Measurements from ENCODE around the gene SMU1.

Gene SMU1

DNA sequence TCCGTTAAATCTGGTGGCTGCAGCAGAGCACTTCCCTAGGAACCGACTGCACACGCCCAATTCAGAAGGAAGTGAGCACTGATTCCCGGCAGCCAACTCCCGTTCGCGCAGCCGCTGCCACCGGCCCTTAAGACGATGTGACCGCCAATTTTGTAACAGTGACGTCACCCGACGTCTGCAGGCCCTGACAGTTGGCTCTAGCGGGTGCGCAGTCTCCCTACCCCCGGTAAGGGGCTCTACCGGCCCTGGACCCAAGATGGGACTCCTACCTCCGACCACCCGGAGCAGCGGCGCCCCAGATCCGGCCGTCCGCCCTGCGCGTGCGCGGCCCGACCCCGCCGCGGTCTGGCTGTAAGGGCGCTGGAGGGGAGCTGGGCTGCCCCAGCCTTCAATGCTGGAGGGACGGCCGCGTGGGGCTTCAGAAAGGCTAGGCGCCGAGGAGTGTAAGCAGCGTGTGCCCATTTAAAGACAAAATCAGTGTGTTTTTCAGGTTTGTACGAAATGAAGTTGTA, 32.3 kb downstream of the SMU1 start:
- DNase-seq (ENCODE audit: low spot score), result peak; percentile 83
- TF ChIP-seq, protein P1, sequence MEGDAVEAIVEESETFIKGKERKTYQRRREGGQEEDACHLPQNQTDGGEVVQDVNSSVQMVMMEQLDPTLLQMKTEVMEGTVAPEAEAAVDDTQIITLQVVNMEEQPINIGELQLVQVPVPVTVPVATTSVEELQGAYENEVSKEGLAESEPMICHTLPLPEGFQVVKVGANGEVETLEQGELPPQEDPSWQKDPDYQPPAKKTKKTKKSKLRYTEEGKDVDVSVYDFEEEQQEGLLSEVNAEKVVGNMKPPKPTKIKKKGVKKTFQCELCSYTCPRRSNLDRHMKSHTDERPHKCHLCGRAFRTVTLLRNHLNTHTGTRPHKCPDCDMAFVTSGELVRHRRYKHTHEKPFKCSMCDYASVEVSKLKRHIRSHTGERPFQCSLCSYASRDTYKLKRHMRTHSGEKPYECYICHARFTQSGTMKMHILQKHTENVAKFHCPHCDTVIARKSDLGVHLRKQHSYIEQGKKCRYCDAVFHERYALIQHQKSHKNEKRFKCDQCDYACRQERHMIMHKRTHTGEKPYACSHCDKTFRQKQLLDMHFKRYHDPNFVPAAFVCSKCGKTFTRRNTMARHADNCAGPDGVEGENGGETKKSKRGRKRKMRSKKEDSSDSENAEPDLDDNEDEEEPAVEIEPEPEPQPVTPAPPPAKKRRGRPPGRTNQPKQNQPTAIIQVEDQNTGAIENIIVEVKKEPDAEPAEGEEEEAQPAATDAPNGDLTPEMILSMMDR (IDR thresholded peaks at IDR 0.05; ENCODE audit: extremely low read depth, insufficient read depth, missing control alignments), result no peak
- in situ Hi-C loops (cut with MboI; ENCODE audit: low pct_unique_long_range_greater_than_20kb, low sequenced_read_pairs, unreplicated experiment), result no loop called here

DNA sequence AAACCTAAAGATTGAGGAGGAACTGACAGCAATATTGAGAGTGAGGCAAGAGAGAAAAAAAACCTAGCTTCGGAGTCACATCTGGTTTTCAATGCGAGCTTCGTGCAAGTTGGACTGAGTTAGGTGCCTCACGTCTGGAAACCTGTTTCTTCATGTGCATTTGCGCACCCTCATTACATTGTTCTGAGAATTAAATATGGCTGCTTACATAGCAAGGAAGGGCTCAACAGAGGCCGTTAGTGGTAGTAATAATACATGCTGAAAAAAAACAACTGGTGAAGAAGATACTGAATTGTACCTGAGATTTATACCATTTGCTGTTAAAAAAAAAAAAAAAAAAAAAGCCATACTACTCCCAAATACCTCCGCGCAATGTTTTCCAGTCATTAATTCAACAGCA, 32.8 kb downstream of the SMU1 start:
- DNase-seq (ENCODE audit: low spot score), result no peak
- in situ Hi-C loops (cut with MboI; ENCODE audit: low pct_unique_long_range_greater_than_20kb, low sequenced_read_pairs, unreplicated experiment), result no loop called here
- TF ChIP-seq, protein P1 (IDR thresholded peaks at IDR 0.05; ENCODE audit: extremely low read depth, insufficient read depth, missing control alignments), result no peak

DNA sequence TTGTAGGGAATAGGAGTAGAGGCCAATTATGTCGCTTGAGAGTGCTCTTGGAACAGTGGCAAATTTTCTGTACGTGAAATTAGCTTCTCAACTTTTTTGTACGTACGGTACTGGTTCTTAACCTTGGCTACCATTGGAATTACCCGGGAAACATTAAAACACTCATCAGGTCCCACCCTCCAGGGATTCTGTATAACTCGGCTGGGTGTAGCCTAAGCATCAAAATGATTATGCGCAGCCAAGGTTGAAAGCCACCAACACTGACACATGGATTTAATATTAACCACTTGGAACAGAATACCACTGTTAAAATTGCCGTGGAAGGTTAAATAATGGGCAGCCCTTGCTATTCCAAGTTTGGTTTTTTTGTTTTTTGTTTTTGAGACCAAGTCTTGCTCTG, 34.0 kb downstream of the SMU1 start:
- in situ Hi-C loops (cut with MboI; ENCODE audit: low pct_unique_long_range_greater_than_20kb, low sequenced_read_pairs, unreplicated experiment), result no loop called here
- TF ChIP-seq, protein P1 (IDR thresholded peaks at IDR 0.05; ENCODE audit: extremely low read depth, insufficient read depth, missing control alignments), result no peak
- no peak for DNase-seq (ENCODE audit: low spot score)

DNA sequence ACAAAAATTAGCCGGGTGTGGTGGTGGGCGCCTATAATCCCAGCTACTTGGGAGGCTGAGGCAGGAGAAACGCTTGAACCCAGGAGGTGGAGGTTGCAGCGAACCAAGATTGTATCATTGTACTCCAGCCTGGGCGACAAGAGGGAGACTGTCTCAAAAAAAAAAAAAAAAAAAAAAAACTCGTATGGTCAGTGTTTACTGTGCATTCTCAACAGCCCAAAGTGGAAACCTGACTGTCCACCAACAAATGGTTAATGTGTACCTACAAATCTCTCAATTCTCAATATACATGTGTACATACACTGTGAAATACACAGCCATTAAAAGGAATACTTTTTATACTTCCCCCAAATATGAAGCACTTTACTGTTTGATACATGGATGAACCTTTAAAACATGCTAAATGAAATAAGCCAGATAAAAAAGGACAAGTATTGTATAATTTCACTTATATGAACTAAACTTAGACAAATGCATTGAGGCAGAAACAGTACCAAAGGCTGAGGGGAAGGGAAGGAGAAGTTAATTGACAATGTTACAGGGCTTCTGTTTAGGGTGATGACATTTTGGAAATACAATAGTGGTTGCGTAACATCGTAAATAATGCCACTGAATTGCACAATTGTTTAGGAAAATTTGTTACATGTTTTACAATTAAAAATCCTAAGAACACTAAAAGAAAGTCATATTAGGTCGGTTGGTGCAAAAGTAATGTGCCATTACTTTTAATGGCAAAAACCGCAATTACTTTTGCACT, 34.9 kb downstream of the SMU1 start:
- in situ Hi-C loops (cut with MboI; ENCODE audit: low pct_unique_long_range_greater_than_20kb, low sequenced_read_pairs, unreplicated experiment), result no loop called here
- TF ChIP-seq, protein P1 (IDR thresholded peaks at IDR 0.05; ENCODE audit: extremely low read depth, insufficient read depth, missing control alignments), result no peak
- no peak for DNase-seq (ENCODE audit: low spot score)

DNA sequence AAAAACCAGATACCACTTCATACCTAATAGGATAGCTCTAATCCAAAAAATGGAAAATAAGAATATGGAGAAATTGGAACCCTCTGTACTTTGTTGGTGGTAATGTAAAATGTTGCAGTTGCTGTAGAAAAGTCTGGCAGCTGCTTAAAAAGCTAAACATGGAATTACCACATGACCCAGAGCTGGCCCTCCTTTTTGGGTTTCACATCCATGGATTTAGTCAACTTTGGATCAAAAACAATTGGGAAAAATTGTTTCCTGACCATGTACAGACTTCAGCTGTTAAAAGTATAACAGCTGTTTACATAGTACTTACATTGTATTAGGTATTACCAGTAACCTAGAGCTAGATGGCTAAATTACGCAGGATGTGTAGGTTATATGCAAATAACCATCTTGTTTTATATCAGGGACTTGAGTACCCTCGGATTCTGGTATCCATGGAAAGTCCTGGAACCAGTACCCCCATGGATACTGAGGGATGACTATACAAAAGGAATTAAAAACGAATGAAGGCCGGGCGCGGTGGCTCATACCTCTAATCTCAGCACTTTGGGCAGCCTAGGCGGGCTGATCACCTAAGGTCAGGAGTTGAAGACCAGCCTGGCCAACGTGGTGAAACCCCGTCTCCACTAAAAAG, 35.6 kb downstream of the SMU1 start:
- TF ChIP-seq, protein P1 (IDR thresholded peaks at IDR 0.05; ENCODE audit: extremely low read depth, insufficient read depth, missing control alignments), result no peak
- in situ Hi-C loops (cut with MboI; ENCODE audit: low pct_unique_long_range_greater_than_20kb, low sequenced_read_pairs, unreplicated experiment), result no loop called here
- DNase-seq (ENCODE audit: low spot score), result no peak

DNA sequence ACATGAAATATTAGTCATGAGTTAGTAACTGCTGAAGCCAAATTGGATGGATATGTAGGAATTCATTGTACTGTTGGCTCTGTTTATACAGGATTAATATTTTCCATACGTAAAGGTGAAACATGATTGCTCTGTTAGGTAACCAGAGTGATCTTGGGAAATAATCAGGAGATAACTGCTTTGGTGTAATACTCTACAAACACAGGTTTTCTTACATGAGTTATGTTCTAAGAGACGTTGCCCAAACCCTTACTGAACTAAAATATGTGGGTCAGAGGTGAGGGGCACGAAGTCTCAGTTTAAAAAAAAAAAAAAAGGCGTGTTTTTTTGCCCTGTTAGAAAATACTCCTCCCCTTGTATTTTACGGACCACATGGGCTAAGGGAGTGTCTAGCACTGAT, 43.6 kb downstream of the SMU1 start:
- DNase-seq (ENCODE audit: low spot score), result no peak
- in situ Hi-C loops (cut with MboI; ENCODE audit: low pct_unique_long_range_greater_than_20kb, low sequenced_read_pairs, unreplicated experiment), result no loop called here
- TF ChIP-seq, protein P1 (IDR thresholded peaks at IDR 0.05; ENCODE audit: extremely low read depth, insufficient read depth, missing control alignments), result no peak
